ENCODE measurements around the gene PDE3A.

DNA sequence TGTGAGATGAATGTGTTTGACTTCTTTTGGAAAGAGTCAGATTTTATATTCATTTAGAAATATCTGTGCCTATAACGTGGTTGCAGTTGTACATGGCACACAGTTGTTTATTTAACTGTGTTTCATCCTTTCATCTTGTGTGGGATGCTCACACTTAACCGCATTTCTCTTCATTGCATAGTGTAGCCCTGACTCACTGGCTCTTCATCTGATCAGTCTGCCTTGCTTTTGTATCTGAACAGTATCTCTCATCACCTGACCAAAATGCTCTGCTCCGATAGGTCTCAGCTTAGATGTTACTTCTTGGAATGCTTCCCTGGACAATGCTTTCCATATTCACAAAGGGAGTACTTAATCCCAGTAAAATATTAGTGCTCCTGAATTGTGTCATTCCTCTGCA lies 83.4 kb downstream of the PDE3A start:
- TF ChIP-seq POLR2AphosphoS5 (IDR thresholded peaks at IDR 0.05) (no peak), CTCF (IDR thresholded peaks at IDR 0.05) (no peak), POLR2A (IDR thresholded peaks at IDR 0.05) (no peak)

Data from breast epithelium (tissue), 3 donors.